ENCODE data around the gene CSNK2B. TPM values are rescaled to one million over a fixed set of nuclear protein-coding genes. Genes with fewer than 3 reads are reported as not detected.

CSNK2B gene
- polyA plus RNA-seq, 2 of the 4 experiments (the other 2 are of a cell fraction) = 41.8 to 141 TPM

DNA sequence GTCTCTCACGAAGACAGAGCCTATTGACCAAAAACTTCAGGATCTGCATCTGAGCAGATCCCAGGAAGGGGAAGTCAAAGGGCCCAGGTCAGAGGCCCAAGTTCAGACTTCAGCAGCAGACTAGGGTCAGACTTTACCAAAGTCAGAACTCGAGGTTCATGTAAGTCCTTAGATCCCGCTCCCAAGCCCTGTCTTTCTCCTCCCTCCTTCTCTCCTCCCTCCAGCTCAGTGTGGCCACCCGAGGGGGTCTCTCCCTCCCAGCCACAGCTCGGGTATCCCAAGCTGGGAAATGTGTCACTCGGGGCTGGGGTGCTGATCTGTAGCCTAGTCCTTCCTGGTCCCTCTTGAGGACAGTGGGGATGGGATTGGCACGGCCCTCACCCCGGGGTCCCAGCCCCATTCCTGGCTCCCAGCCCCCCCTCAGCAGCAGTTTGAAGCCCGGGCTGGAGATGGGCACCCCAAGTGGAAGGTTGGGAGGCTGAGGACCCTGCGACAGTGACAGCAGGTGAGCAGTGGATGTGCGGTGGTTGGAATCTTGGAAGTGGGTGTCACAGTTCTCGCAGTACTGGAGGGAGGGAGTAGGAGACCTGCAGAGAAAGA, 3.7 kb upstream of the CSNK2B start:
- CTCF ChIA-PET = interaction anchor here (0.6 to 1.9 kb wide), 4 partner anchors 9 to 117 kb away, joined by 3 to 12 read pairs (median 4); partner anchors contain the start of gene BAG6
- H3K4me1 ChIP-seq = peaks cover 36% of the 10 kb centered on the region
- no peak for DNase-seq (ENCODE audit: low read depth in 1 of 2, low spot score in 1 of 2)
- ATAC-seq = no peak
- H3K4me3 ChIP-seq = no peak overlapping the region
- H3K27ac ChIP-seq = no peak overlapping the region
- POLR2A ChIA-PET = interaction anchor here (0.9 kb wide), 1 partner anchor 10 kb away, joined by 3 read pairs; the partner anchor contains the start of gene BAG6
- H3K9me3 ChIP-seq = no peaks in the 10 kb centered on the region
- FAIRE-seq = no peak
- TF ChIP-seq FOSL2 (IDR thresholded peaks at IDR 0.05) = no peak
- TF ChIP-seq FOSL2 (CRISPR knock-in tag; IDR thresholded peaks at IDR 0.05) = no peak
- no peak for TF ChIP-seq MYC (IDR thresholded peaks at IDR 0.05; ENCODE audit: borderline replicate concordance, low read length)
- TF ChIP-seq HEYL (CRISPR knock-in tag; IDR thresholded peaks at IDR 0.05) = no peak
- no peak for TF ChIP-seq RARB (CRISPR knock-in tag; IDR thresholded peaks at IDR 0.05)
- TF ChIP-seq HOXA7 (CRISPR knock-in tag; IDR thresholded peaks at IDR 0.05) = no peak
- no peak for TF ChIP-seq MAFK (IDR thresholded peaks at IDR 0.05; ENCODE audit: partially characterized antibody)
- TF ChIP-seq EHMT2 (IDR thresholded peaks at IDR 0.05; ENCODE audit: low read depth) = no peak
- TF ChIP-seq JUN (IDR thresholded peaks at IDR 0.05) = no peak
- TF ChIP-seq JUNB (IDR thresholded peaks at IDR 0.05) = no peak
- no peak overlapping the region for H3K4me2 ChIP-seq
- 80% methylated on average over 9 of the region's 12 CpGs for WGBS (ENCODE audit: missing lambda C conversion rate)

DNA sequence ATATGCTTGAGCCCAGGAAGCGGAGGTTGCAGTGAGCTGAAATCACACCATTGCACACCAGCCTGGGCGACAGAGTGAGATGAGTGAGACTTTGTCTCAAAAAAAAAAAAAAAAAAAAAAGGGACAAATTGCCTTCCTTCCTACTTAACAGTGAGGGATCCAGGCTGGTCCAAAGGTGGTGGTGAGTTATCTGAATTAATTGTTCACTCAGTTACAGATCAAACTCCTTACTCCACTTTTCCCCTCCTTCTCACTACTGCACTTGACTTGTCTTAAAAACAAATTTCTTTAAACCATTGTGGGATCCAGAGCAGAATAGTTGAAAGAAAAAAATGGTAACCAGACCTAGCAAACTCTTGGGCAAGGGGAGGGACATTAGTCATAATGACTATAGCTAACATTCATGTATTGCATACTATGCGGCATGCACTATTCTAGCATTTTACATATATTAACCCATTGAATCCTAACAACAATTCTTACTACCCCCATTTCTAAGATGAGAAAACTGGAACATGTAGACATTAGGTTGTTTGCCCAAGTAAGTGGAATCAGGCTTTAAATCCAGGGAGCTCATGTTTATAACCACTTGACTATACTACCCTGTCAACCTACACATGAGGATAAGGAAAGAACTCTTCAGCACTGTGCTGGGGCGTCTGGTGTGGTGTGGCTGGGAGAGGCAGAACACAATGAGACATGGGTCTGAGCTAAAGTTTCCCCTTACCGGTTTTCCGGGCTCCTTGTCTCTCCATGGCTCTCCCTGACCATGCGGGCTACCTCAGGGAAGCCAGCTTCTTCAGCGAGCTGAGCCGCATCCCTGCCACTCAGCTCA, 2.5 kb upstream of the CSNK2B start:
- FAIRE-seq = no peak
- POLR2A ChIA-PET = interaction anchor here (0.7 to 2.5 kb wide), 3 partner anchors 11 to 144 kb away, joined by 4 to 14 read pairs (median 5); partner anchors contain the start of gene BAG6
- 90% methylated on average over 4 of the region's 9 CpGs for WGBS (ENCODE audit: missing lambda C conversion rate)

DNA sequence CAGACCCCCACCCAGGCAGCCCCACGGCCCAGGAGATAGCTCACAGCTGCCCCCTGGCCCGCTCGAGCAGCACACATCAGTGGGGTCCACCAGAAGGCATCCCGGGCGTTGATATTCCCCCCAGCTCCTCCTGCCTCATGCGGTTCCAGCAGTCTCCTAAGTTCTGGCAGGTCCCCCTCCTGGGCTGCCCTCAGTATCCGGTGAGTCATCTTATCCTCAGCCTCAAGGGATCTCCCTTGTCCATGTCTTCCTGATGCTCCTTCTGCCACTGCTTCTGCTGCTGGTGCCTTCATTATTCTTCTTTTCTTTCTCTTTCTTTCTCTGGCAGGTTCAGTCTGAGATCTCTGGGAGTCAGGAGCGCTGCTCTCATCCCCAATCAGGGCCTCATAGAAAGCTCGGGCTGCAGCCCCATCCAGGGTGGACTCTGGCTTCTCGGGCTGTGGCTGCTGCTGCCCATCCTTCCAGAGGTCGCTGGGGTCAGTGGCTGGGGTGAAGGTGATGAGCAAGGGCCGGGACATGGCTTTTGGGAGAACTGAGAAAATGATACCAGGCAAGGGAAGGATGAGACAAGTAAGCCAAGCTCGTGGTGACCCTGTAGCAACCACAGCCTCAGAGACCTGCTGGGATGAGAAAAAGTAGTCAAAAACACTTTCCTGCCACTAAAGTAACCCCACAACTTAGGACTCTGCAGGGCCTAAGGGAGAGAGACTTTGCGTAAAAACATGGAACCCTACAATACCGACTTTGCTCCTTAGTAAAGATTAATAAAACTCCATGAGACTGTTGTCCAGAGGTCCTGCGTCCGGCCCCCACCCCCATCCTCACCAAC, 1.7 kb upstream of the CSNK2B start:
- 46% methylated on average over 11 of the region's 17 CpGs for WGBS (ENCODE audit: missing lambda C conversion rate)
- no peak for DNase-seq (ENCODE audit: low read depth in 1 of 2, low spot score in 1 of 2)
- Histone ChIP-seq H3K27ac (peak overlapping the region; percentile 90 to 97), H3K4me1 (peaks cover 30% of the 10 kb centered on the region), H3K4me2 (peak overlapping the region; percentile 94), H3K4me3 (peak overlapping the region; percentile 83), H3K9me3 (no peaks in the 10 kb centered on the region)
- CTCF ChIA-PET = interaction anchor here (0.7 to 1.9 kb wide), 5 partner anchors 11 to 200 kb away, joined by 3 to 12 read pairs (median 4); partner anchors contain the start of genes BAG6 and LY6G5C
- ATAC-seq = no peak
- no peak for FAIRE-seq
- POLR2A ChIA-PET = interaction anchor here (0.6 to 2.5 kb wide), 5 partner anchors 12 to 231 kb away, joined by 4 to 14 read pairs (median 7); partner anchors contain the start of genes BAG6, HSPA1A, HSPA1B and HSPA1L
- TF ChIP-seq FOSL2 (IDR thresholded peaks at IDR 0.05) = no peak
- peak; percentile 28 for TF ChIP-seq FOSL2 (CRISPR knock-in tag; IDR thresholded peaks at IDR 0.05)
- TF ChIP-seq, protein P1, sequence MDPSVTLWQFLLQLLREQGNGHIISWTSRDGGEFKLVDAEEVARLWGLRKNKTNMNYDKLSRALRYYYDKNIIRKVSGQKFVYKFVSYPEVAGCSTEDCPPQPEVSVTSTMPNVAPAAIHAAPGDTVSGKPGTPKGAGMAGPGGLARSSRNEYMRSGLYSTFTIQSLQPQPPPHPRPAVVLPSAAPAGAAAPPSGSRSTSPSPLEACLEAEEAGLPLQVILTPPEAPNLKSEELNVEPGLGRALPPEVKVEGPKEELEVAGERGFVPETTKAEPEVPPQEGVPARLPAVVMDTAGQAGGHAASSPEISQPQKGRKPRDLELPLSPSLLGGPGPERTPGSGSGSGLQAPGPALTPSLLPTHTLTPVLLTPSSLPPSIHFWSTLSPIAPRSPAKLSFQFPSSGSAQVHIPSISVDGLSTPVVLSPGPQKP (IDR thresholded peaks at IDR 0.05; ENCODE audit: low read depth, low read length) = no peak
- 0 out of 2 replicates have a peak, but pooled peaks have one; percentile 3 for TF ChIP-seq PHF8 (IDR thresholded peaks at IDR 0.05; ENCODE audit: borderline replicate concordance, low read depth)
- TF ChIP-seq SMC3 (IDR thresholded peaks at IDR 0.05) = no peak

More for the DNA sequence above, 2.5 kb upstream of the CSNK2B start:
- peak overlapping the region; percentile 94; the same call in 2 of the 3 replicates for H3K4me2 ChIP-seq
- TF ChIP-seq FOSL2 (IDR thresholded peaks at IDR 0.05) (no peak), FOSL2 (CRISPR knock-in tag; IDR thresholded peaks at IDR 0.05) (no peak), SMC3 (IDR thresholded peaks at IDR 0.05) (no peak), CEBPB (IDR thresholded peaks at IDR 0.05) (no peak)
- ATAC-seq (no peak), DNase-seq (ENCODE audit: low read depth in 1 of 2, low spot score in 1 of 2) (no peak)
- peak overlapping the region in 1 of 2 experiments; percentile 97; a peak in 2 of 6 replicates for H3K27ac ChIP-seq
- no peak overlapping the region for H3K4me3 ChIP-seq
- H3K9me3 ChIP-seq = no peaks in the 10 kb centered on the region
- CTCF ChIA-PET = interaction anchor here (0.5 to 1.9 kb wide), 6 partner anchors 10 to 201 kb away, joined by 3 to 12 read pairs (median 4); partner anchors contain the start of genes BAG6 and LY6G5C
- peaks cover 38% of the 10 kb centered on the region for H3K4me1 ChIP-seq
